ENCODE data around the gene HAUS7.

HAUS7 gene

GRCh38 chrX:153476666-153477363 lies 6.4 kb upstream of the HAUS7 start:
- no peak for DNase-seq (ENCODE audit: low read depth)

- DNase-seq (ENCODE audit: low read depth): no peak
Measured at GRCh38 chrX:153475751-153476281, 5.4 kb upstream of the HAUS7 start.

- DNase-seq (ENCODE audit: low read depth): no peak
Measured at GRCh38 chrX:153475271-153475670, 4.9 kb upstream of the HAUS7 start.

- peak; percentile 31 for DNase-seq (ENCODE audit: low read depth)
Measured at GRCh38 chrX:153474718-153475117, 4.3 kb upstream of the HAUS7 start.

- DNase-seq (ENCODE audit: low read depth): no peak
Measured at GRCh38 chrX:153474266-153474665, 3.9 kb upstream of the HAUS7 start.

- no peak for DNase-seq (ENCODE audit: low read depth)
Measured at GRCh38 chrX:153473126-153473525, 2.8 kb upstream of the HAUS7 start.

- peak; percentile 40 for DNase-seq (ENCODE audit: low read depth)
Measured at GRCh38 chrX:153471663-153472280, 1.4 kb upstream of the HAUS7 start.

- no peak for DNase-seq (ENCODE audit: low read depth)
Measured at GRCh38 chrX:153469811-153470410, 465 bp downstream of the HAUS7 start.

GRCh38 chrX:153468008-153468580 lies 2.3 kb downstream of the HAUS7 start:
- no peak for DNase-seq (ENCODE audit: low read depth)

- DNase-seq (ENCODE audit: low read depth): no peak
Measured at GRCh38 chrX:153465691-153466380, 4.5 kb downstream of the HAUS7 start.

GRCh38 chrX:153464116-153464515 lies 6.3 kb downstream of the HAUS7 start:
- DNase-seq (ENCODE audit: low read depth): no peak

GRCh38 chrX:153463556-153463955 lies 6.8 kb downstream of the HAUS7 start:
- no peak for DNase-seq (ENCODE audit: low read depth)

- no peak for DNase-seq (ENCODE audit: low read depth)
Measured at GRCh38 chrX:153463031-153463430, 7.3 kb downstream of the HAUS7 start.

- DNase-seq (ENCODE audit: low read depth): no peak
Measured at GRCh38 chrX:153462291-153462690, 8.1 kb downstream of the HAUS7 start.

- DNase-seq (ENCODE audit: low read depth): peak; percentile 35
Measured at GRCh38 chrX:153460826-153461225, 9.6 kb downstream of the HAUS7 start.

- DNase-seq (ENCODE audit: low read depth): peak; percentile 48
Measured at GRCh38 chrX:153459986-153460385, 10.4 kb downstream of the HAUS7 start.

- DNase-seq (ENCODE audit: low read depth): no peak
Measured at GRCh38 chrX:153458476-153458875, 11.9 kb downstream of the HAUS7 start.

GRCh38 chrX:153457827-153458466 lies 12.4 kb downstream of the HAUS7 start:
- no peak for DNase-seq (ENCODE audit: low read depth)

GRCh38 chrX:153457136-153457825 lies 13.1 kb downstream of the HAUS7 start:
- DNase-seq (ENCODE audit: low read depth): no peak

- DNase-seq (ENCODE audit: low read depth): no peak
Measured at GRCh38 chrX:153456704-153457103, 13.7 kb downstream of the HAUS7 start.

- no peak for DNase-seq (ENCODE audit: low read depth)
Measured at GRCh38 chrX:153456161-153456560, 14.2 kb downstream of the HAUS7 start.

Data from amniotic epithelial cell (primary cell).